ENCODE results near the gene ADAMTS9.

DNA sequence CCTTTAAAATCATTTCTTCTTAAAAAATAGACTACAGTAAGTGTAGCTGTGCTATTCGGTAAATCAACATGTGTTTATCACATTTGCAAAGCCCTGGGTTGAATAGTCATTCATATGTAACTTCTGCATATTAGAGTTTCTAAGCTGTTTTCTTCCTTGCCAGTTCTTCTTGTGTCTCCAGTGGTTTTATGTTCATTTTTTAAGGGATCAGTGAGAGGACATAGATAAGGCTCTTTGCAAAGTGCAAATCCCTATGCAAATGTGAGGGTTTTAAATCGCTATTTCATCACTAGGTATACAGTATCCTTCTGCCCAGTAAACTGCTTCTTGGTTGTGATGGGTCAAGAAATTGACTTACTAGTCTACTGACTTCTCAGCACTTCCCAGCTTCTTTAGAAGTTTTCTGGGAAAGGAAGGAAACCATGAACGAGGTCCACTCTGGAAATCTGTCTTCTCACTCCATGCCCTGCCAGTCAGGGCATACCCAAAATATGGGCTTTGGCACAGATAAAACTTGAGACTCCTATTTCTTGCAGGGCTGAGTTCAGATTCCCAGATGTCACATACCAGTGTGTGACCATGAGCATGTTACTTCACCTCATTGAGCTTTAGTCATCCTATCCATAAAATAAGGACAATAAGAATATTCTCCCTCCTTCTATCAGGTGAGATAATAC lies 38.8 kb upstream of the ADAMTS9 start:
- TF ChIP-seq CTCF (IDR thresholded peaks at IDR 0.05; ENCODE audit: extremely low read depth in 1 of 2, insufficient read depth in 1 of 2, low read depth in 1 of 2, low read length in 2 of 2) (no peak), POLR2A (IDR thresholded peaks at IDR 0.05; ENCODE audit: low read depth, low read length) (no peak), EZH2 (IDR thresholded peaks at IDR 0.05; ENCODE audit: borderline replicate concordance, low read depth, low read length, severe bottlenecking) (no peak), MYC (IDR thresholded peaks at IDR 0.05; ENCODE audit: low read depth, low read length) (no peak)
